ENCODE measurements around the gene MYLIP.
A peak's percentile ranks its signal among the peaks of the same experiment; 100 is the strongest.

Gene MYLIP

GRCh38 chr6:16122197-16122596, 6.7 kb upstream of the MYLIP start:
- TF ChIP-seq, protein P1, sequence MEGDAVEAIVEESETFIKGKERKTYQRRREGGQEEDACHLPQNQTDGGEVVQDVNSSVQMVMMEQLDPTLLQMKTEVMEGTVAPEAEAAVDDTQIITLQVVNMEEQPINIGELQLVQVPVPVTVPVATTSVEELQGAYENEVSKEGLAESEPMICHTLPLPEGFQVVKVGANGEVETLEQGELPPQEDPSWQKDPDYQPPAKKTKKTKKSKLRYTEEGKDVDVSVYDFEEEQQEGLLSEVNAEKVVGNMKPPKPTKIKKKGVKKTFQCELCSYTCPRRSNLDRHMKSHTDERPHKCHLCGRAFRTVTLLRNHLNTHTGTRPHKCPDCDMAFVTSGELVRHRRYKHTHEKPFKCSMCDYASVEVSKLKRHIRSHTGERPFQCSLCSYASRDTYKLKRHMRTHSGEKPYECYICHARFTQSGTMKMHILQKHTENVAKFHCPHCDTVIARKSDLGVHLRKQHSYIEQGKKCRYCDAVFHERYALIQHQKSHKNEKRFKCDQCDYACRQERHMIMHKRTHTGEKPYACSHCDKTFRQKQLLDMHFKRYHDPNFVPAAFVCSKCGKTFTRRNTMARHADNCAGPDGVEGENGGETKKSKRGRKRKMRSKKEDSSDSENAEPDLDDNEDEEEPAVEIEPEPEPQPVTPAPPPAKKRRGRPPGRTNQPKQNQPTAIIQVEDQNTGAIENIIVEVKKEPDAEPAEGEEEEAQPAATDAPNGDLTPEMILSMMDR (IDR thresholded peaks at IDR 0.05; ENCODE audit: low read length, missing control alignments), result no peak
- DNase-seq (ENCODE audit: low read depth), result no peak
- no peak overlapping the region for H3K4me3 ChIP-seq (replicated peaks; ENCODE audit: low read depth, low read length)

GRCh38 chr6:16124198-16125180, 4.4 kb upstream of the MYLIP start:
- TF ChIP-seq, protein P1 (IDR thresholded peaks at IDR 0.05; ENCODE audit: low read length, missing control alignments), result no peak
- no peak for DNase-seq (ENCODE audit: low read depth)
- H3K4me3 ChIP-seq (replicated peaks; ENCODE audit: low read depth, low read length), result no peak overlapping the region

DNA sequence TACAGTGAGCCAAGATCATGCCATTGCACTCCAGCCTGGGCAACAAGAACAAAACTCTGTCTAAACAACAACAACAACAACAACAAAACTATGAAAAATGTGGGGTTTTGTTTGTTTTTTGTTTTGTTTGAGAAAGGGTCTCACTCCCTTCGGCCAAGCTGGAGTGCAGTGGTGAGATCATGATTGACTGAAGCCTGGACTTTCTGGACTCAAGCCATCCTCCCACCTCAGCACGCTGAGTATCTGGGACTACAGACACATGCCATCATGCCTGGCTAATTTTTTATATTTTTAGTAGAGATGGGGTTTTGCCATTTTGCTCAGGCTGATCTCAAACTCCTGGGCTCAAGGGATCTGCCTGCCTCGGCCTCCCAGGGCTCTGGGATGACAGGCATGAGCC, 2.8 kb upstream of the MYLIP start:
- no peak for DNase-seq (ENCODE audit: low read depth)
- H3K4me3 ChIP-seq (replicated peaks; ENCODE audit: low read depth, low read length), result no peak overlapping the region
- TF ChIP-seq, protein P1 (IDR thresholded peaks at IDR 0.05; ENCODE audit: low read length, missing control alignments), result no peak

GRCh38 chr6:16126861-16127260, 2.0 kb upstream of the MYLIP start:
- H3K4me3 ChIP-seq (replicated peaks; ENCODE audit: low read depth, low read length), result no peak overlapping the region
- TF ChIP-seq, protein P1 (IDR thresholded peaks at IDR 0.05; ENCODE audit: low read length, missing control alignments), result no peak
- DNase-seq (ENCODE audit: low read depth), result no peak

DNA sequence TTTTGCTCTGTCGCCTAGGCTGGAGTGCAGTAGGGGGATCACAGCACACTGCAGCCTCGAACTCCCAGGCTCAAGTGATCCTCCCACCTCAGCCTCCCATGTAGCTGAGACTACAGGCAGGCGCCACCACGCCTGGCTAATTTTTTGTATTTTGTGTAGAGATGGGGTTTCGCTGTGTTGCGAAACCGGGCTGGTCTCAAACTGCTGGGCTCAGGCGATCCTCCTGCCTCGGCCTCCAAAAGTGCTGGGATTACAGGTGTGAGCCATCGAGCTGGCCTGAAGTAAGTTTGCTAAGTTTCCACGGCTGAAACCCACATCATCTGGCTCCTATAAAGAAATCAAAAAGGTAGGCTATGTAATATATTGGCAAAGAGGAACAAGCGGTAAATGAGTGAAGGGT, 1.4 kb upstream of the MYLIP start:
- TF ChIP-seq, protein P1 (IDR thresholded peaks at IDR 0.05; ENCODE audit: low read length, missing control alignments), result no peak
- H3K4me3 ChIP-seq (replicated peaks; ENCODE audit: low read depth, low read length), result no peak overlapping the region
- DNase-seq (ENCODE audit: low read depth), result no peak

- TF ChIP-seq, protein P1 (IDR thresholded peaks at IDR 0.05; ENCODE audit: low read length, missing control alignments), result no peak
- peak; percentile 24 for DNase-seq (ENCODE audit: low read depth)
- peak overlapping the region; percentile 78 for H3K4me3 ChIP-seq (replicated peaks; ENCODE audit: low read depth, low read length)
Measured at GRCh38 chr6:16129623-16130401, 926 bp downstream of the MYLIP start.
